Left colon (tissue), 2 donors: ENCODE measurements around the gene TKT. TPM values are rescaled to one million over a fixed set of nuclear protein-coding genes. Genes with fewer than 3 reads are reported as not detected.
A peak's percentile ranks its signal among the peaks of the same experiment; 100 is the strongest.

Experiments used
- ATAC-seq: fragments of 200-7000 bp; cut with Tn5 transposase; one replicate; pipeline ENCODE4 v1.9.1; 2020; ENCODE audit warnings: mild to moderate bottlenecking, moderate library complexity
- DNase-seq, 2 donors: peaks; one replicate each; pipeline ENCODE4 v3.0.0-alpha.2; 2020
- intact Hi-C, 2 donors: fragments of 100-400 bp; cut with DNase I in 1 of 2; cut with micrococcal nuclease in 1 of 2; formaldehyde crosslinking; loops; one replicate each; pipeline versions ENCODE4 v1.11.2 to v1.14.0; 2022; cut with DNase I, micrococcal nuclease
- total RNA-seq, 2 donors: library from RNA; stranded (reverse); fragmentation: NEBNext Ultra II Directional; extraction: Animal tissue kit (Norgen Biotek cat#: 25700); gene quantifications; one replicate each; pipeline ENCODE4 v1.2.1, GENCODE V29; 2021
- donor health status: DM: no; HTN: no; CAD: no.
- donor health status: DM: yes; HTN: yes; CAD: no.

The TKT gene
- total RNA-seq, 2 donors from 2014 or later, result 170 to 242 TPM

DNA sequence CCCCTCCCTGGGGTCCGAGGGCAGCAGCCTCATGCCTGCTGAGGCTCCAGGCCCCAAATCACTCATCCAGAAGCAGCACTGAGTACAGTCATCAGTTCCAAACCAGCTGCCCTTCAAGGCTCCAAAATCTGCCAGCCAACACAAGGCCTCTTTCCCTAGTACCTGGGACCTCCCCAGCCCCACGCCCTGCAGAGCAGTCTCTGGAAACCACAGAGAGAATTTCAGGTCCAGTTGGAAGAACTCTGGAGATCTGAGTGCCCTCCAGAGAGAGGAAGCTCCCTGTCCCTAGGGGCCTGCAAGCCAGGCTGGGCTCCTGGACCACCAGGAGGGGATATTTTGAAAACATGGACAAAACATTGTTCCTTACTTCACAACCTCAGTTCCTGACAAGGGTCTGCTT lies 26.2 kb downstream of the TKT start:
- no peak for DNase-seq
- ATAC-seq, result no peak
- intact Hi-C loops, result no loop called here

DNA sequence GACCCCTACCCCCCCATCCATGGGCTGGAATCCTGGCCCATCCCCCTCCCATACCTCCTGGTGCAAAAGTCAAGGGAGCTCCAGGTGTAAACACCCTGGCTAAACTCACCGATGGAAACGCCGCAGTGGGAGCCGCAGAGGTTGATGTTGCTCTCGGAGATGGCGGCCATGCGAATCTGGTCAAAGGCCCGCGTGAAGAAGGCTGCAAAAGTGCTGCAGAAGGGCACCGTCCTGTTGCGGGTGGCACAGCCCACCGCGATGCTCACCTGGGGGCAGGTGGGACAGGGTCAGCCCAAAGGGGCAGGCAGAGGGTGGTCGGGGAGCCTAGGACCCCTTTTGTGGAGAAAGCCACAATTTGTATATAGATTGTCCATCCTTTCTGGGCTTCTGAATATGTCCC lies 26.7 kb downstream of the TKT start:
- ATAC-seq (no peak), DNase-seq (peak in 1 of 2 donors; percentile 17)
- intact Hi-C loops, result no loop called here

DNA sequence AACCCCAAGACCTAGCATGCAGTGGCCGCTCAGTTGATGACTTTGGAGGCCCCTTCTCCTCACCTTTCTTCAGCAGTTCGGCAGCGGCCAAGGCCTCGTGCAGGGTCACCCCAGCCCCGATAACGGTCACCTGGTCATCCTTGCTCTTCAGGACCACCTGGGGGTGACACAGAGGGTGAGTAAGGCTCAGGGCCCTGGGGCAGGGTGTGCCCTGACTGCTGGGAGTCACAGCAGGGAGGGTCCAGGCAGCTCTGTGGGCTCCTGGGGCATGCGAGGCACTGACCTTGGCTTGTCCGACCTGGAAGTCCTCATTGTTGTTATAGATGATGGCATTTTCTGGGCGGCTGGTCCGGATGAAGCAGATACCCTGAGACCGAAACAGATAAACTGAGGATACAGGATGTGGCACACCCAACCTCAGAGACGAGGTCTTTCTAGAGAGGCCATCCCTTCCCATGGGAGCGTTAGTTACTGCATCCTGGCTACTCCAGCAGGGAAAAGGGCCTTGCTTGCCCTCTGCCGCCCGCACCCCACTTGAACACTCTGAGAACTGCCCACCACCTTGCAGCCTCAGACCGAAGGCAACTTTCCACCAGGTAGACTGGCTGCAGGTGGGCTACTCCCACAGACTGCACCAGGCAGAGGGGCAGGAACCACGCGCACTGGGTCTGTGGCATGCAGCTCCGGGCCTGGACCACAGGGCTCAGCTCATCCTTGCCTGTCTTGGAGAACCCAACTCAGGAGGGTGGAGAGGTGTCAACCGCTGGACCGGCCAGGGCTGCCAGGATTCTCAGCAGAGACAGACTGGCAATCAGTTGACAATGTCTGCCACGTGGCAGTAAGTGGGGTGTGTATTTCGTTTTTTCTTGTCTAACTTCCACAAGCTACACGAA lies 27.6 kb downstream of the TKT start:
- ATAC-seq (no peak), DNase-seq (peak in 1 of 2 donors; percentile 19)
- intact Hi-C loops, result no loop called here

DNA sequence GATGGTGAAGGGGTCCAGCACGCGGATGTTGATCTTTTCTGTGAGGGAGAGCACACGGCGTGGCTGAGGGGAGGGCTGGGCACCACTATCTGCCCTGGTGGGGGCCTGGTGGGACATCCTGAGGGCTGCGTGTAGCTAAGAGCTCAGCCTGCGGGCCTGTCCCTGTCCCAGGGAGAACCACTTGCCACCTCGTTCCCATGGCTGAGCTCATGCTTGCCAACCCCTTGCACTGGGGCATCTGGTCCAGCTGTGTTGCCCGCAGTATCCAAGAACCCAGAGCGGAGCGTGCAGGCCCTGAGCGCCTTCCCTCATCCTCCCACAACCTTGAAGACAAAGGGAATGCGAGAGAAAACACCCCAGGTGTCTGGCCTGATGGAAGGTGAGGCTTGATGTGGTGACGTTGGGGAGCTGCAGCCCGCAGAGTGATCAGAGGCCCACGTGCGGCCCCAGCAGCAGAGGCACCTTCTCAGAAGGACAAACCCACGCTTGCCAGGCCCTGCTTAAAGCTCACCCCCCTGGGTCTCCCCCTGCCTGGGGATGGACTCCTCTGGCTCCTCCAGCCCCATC lies 28.9 kb downstream of the TKT start:
- intact Hi-C loops, result no loop called here
- DNase-seq, result peak in 1 of 2 donors; percentile 21
- ATAC-seq, result no peak

DNA sequence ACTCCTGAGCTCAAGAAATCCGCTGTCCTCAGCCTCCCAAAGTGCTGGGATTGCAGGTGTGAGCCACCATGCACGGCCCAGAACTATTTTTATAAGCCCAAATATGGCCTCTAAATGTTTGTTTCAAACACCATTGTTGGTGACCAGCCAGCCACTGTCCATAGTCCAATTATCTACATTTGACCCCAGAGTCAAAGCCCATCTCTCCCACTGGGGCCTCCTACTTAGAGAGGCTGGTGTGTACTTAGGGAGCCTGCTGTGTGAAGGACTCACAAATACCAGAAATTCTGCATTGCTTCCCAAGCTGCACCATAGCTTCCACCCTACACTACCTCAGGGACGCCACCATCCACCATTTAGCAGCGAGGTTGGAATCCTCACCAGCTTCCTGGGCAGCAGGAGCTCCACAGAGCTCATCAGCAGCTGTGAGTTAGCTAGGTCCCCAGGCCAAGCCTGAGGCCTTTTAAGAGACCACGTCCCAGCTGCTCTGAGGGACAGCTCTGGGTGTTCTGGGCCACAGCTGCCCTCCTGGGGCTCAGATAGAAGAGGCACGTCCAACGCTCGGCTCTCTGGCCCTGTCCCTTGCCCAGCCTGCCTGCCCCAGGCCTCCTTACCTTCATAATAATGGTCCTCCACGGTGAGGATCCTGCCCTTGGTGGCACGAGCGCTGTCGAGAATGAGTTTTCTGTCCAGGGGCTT lies 29.5 kb downstream of the TKT start:
- DNase-seq (no peak), ATAC-seq (no peak)
- intact Hi-C loops, result no loop called here

DNA sequence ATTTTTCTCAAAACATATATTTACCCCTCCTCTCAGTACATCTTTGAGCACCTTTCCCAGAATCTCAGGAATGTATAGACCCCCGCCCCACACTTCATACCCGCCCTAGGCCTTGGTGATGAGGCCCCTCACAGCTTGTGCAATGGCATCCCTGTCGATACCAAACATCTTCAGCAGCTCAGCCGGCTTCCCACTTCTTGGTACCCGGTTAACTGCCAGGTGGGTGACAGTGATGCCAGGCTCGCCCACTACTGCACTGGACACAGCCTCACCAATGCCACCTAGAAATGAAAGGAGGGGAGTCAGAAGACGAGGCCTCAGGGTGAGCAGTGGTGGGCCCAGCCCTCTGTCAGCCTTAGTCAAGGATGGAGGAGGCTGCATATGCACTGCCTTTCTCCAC lies 30.2 kb downstream of the TKT start:
- DNase-seq (no peak), ATAC-seq (no peak)
- intact Hi-C loops, result no loop called here

DNA sequence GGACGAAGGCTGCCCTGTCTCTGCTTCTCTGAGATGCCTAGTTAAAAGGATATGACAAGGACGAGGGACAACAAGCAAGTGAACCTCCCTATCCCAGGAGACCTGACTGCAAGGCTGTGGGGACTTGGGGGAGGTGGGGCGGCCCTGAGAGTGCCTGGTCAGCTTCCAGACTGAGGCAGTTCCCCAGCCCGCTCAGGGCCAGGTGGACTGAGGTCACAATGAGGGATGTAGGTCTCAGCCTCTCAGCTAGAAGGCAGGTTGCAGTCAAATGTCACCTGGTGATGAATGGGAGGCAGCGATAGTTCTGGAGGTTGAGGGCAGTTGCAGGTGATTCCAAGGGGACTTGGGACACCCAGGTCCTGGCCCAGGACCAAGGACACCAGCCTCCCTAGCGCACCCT lies 30.6 kb downstream of the TKT start:
- intact Hi-C loops, result no loop called here
- ATAC-seq, result no peak
- no peak for DNase-seq

DNA sequence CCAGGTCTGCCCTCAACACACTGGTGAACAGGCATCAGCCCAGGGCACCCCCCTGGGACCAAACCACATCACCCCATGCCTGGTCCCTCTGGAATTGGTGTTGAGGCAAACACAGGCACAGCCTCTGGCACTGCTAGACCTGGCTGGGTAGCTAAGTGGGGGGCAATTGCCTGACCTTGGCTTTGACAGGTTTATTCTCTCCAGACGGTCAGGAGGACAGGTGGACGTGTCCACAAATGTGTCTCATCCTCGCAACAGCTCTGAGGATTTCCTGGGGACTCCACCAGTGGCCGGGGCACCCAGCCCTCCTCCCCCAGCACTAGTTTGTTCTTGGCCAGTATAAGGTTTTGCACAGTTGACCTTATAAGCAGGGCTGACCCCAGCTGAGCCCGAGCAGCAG lies 31.3 kb downstream of the TKT start:
- DNase-seq (no peak), ATAC-seq (no peak)
- intact Hi-C loops, result no loop called here

DNA sequence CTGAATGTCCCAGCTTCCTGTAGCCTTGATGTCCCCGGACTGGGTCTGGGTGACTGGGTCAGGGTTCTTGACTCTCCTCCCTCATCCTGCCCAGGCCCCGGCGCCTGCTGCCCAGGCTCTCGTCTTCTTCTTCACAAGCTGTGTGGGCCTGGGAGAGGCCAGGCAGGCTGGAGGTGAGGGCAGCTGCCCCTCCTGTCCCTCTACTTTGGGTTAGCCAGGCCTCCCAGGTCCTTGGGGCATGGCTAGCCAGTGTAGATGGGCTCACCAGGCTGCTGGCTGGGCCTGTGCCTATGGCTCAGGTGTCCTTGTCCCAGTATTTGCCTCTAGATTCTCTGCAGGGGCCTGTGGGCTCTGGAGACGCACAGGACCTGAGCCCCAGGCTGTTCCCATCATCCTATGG lies 31.8 kb downstream of the TKT start:
- ATAC-seq (no peak), DNase-seq (peak in 1 of 2 donors; percentile 12)
- intact Hi-C loops, result no loop called here

DNA sequence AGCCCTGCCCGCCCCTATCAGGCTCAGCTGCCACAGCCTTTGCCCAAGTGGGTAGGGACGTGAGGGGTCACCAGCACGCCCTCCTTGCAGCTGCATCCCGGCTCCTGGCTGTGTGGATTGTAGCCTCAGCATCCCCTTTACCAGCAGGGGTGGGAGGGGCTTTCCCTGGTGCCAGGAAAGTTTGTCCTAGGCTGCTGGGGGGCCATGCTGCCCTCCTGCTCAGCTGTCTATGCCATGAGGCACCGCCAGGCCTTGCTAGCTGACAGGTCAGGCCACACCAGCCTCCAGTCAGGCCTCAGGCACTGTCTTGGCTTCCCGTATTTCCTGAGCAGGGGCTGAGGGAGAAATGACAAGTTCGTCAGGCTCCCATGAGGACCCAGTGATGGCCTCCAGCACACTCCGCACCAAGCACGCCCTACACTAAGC lies 32.3 kb downstream of the TKT start:
- intact Hi-C loops, result no loop called here

DNA sequence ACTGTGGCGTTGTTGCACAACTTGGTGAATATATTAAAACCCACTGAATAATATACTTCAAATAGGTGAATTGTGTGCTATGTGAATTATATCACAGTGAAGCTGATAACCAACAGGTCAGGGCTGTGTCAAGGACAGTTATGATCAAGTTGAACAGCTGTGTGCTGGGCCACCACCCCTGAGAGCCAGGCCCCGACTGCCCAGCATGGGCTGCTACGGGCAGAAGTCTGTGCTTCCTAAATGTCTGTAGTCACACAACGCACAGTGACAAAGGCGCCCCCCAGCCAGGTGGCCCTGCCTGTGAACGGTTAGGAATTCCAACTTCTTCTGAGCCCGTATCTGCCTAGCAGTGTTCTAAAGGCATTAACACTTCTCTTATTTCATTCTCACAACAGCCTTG lies 32.8 kb downstream of the TKT start:
- intact Hi-C loops, result no loop called here
- DNase-seq, result peak in 1 of 2 donors; percentile 15
- ATAC-seq, result no peak

More for the DNA sequence above, 32.3 kb downstream of the TKT start:
- ATAC-seq (no peak), DNase-seq (peak in 1 of 2 donors; percentile 16)

DNA sequence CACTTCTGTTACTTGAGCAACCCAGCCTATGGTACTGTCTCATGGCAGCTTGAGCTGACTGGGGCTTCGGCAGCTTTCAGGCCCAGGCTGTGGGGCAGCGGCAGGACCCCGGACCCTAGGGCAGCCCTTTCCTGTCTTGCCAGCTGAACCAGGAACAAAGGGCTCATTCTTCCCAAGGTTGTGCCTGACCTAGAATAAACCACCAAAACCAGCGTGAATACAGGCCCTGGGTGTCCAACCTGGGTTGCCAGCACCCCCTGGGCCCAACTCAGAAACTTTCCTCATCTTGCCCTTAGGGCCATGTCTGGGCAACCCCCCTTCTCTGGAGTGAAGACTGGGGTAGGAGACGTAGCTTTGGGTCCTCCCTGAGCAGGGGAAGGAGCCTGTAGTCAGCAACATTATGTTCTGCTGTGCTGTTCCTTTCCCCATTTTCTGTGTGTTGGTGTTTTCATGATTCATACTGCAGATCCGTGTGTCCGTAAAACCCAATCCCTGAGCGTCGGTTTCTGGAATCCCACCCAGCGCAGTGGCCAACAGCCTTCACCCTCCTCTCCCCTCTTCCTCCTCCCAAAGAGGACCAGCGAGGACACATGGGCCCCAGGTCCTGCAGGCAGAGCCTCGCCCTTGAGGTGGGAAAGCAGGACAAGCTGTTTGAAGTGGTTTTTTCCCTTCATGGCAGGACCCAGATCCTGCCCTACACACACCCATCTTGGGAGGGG lies 33.5 kb downstream of the TKT start:
- ATAC-seq (no peak), DNase-seq (peak in 1 of 2 donors; percentile 18)
- intact Hi-C loops, result no loop called here

DNA sequence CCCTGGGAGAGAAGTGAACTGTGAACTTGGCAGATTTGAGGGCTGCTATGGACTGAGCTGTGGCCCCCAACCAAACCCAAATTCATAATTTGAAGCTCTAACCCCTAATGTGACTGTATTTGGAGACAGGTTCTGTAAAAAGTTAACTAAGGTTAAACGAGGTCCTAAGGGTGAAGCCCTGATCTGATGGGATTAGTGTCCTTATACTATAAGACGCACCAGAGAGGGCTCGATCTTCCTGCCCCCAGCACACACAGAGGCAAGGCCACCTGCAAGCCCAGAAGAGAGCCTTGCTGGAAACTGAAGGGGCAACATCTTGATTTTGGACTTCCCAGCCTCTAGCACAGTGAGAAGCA lies 34.0 kb downstream of the TKT start:
- ATAC-seq, result no peak
- no peak for DNase-seq
- intact Hi-C loops, result no loop called here

DNA sequence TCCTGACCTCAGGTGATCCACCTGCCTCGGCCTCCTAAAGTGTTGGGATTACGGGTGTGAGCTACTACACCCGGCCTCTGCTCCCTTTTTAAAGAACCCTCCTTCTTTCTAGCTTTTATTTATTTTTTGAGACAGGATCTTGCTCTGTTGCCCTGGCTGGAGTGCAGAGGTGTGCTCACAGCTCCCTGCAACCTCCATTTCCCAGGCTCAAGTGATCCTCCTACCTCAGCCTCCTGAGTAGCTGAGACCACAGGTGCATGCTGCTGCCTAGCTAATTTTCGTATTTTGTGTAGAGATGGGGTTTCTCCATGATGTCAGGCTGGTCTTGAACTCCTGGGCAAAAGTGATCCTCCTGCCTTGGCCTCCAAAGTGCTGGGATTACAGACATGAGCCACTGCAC lies 34.5 kb downstream of the TKT start:
- DNase-seq (peak in 1 of 2 donors; percentile 4), ATAC-seq (no peak)
- intact Hi-C loops, result no loop called here

DNA sequence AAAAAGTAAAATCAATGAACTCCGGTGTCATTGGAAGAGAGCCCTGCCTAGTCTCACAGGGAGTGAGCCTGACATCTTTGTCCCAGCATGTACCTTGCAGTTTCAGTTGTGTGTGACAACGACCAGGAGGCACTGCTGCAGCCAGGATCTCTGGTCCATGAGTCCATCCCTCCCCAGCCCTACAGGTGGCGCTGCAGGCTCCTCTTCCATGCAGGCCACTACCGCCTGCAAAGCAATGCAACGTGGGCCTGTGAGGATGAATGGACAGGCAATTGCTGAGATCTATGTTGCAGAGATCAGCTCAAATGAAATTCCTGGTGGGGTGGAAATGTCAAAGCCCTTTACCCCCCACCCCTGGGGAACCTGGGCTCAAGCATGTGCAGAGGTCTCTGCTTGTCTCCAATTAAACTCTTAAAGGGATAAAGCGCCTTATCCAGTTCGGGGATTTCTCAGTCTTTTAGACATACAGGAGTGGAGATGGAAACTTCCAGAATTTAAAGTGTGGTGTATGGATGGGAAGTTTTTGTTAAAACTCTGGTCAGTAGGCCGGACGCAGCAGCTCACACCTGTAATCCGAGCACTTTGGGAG lies 35.8 kb downstream of the TKT start:
- peak; percentile 94 for ATAC-seq
- intact Hi-C loops, result no loop called here
- DNase-seq, result peak; percentile 79 to 88

DNA sequence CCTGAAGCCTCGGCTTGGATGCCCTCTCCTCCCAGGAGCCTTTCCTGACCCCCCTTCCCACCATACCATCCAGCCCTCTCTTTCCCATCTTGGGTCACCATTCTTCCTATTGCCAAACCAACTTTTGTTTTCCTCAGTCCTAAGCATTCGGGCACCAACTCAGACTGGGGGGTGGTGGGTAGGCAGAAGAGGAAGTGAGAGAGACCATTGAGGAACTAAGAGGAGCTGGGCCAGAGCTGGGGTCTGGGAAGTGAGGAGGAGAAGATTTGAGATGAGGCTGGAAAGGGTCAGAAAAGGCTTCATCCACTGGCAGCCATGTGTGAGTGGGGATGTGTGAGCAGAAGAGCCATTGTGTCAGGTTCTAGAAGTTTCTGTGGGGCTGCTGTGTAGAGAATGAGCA lies 37.7 kb downstream of the TKT start:
- intact Hi-C loops, result no loop called here
- no peak for ATAC-seq
- DNase-seq, result peak in 1 of 2 donors; percentile 33

DNA sequence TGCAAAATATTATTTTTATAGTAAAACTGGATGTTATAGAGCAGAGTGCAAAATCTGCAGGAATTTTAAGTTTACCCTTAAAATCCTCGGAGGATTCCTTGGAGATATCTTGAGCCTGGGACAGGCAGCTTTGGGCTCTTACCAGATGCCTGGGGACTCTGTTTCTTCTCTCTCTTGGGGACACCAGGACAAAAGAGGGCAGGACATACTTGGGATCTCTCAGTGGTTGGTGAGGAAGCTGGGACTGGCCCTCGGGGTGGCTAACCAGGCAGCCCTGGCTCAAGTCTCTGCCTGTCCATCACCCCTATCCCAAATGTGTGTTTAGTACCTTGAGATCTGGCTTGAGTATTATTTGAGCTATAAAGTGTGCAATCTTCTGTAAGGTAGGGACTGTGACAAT lies 38.6 kb downstream of the TKT start:
- intact Hi-C loops, result no loop called here
- ATAC-seq (no peak), DNase-seq (no peak)

DNA sequence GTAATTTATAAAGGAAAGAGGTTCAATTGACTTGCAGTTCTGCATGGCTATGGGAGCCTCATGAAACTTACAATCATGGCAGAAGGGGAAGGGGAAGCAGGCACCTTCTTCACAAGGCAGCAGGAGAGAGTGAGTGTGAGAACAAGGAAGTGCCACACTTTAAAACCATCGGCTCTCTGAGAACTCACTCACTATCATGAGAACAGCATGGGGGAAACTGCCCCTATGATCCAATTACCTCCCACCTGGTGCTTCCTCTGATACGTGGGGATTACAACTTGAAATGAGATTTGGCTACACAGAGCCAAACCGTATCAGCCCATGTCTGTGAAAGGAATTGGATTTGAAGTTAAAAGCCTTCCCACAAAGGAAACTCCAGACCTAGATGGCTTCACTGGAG lies 39.1 kb downstream of the TKT start:
- ATAC-seq (no peak), DNase-seq (peak in 1 of 2 donors; percentile 5)
- intact Hi-C loops, result no loop called here

DNA sequence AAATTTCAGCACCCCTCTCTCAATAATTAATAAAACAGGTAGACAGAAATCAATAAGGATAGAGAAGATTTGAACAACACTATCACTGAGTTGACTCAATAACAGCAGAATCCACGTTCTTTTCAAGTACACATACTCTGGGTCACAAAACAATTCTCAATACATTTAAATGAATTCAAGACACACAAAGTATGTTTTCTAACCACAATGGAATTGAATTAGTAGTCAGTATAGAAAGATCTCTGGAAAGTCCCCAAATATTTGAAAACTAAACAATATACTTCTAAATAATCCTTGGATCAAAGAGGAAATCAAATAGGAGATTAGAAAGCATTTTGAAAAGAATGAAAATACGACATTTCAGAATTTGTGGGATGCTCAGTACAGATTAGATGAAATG lies 40.0 kb downstream of the TKT start:
- DNase-seq, result no peak
- no peak for ATAC-seq
- intact Hi-C loops, result no loop called here
